ENCODE data around the gene LINGO4. TPM values are rescaled to one million over a fixed set of nuclear protein-coding genes. Genes with fewer than 3 reads are reported as not detected.

Gene LINGO4
- total and polyA plus RNA-seq, 7 donors = 0.36 to 18.2 (median 4.6) TPM

DNA sequence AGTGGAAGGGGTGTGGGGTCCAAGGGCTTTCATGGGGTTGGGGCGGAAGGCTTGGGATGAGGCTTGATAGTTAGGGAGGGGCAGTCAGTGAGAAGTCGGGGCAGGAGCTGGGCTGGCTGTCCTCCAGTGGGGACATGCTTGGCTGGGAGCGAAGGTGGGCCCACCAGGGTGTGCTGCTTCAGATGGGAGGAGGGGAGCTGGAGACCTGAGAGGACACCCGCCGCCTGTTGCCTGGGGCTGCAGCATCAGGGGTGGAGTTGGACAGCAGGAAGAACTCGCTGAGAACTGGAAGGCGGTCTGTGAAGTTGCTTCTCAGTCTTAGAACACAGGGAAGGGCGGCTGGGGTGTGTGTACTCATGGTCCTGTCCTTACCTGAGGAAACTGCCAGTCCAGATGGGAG lies 46.7 kb upstream of the LINGO4 start:
- ATAC-seq (no peak), DNase-seq (no peak)
- TF ChIP-seq, protein P1, sequence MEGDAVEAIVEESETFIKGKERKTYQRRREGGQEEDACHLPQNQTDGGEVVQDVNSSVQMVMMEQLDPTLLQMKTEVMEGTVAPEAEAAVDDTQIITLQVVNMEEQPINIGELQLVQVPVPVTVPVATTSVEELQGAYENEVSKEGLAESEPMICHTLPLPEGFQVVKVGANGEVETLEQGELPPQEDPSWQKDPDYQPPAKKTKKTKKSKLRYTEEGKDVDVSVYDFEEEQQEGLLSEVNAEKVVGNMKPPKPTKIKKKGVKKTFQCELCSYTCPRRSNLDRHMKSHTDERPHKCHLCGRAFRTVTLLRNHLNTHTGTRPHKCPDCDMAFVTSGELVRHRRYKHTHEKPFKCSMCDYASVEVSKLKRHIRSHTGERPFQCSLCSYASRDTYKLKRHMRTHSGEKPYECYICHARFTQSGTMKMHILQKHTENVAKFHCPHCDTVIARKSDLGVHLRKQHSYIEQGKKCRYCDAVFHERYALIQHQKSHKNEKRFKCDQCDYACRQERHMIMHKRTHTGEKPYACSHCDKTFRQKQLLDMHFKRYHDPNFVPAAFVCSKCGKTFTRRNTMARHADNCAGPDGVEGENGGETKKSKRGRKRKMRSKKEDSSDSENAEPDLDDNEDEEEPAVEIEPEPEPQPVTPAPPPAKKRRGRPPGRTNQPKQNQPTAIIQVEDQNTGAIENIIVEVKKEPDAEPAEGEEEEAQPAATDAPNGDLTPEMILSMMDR (IDR thresholded peaks at IDR 0.05) = no peak
- intact Hi-C loops (cut with DNase I) = no loop called here
- Histone ChIP-seq H3K27ac (no peak overlapping the region), H3K36me3 (ENCODE audit: insufficient read depth in 1 of 2, low read depth in 1 of 2) (no peaks in the 10 kb centered on the region), H3K4me1 (no peaks in the 10 kb centered on the region), H3K27me3 (ENCODE audit: insufficient read depth in 3 of 3, low read length in 2 of 3) (peaks cover 0 to 30% (median 10%) of the 10 kb centered on the region in 3 donors), H3K9me3 (no peaks in the 10 kb centered on the region), H3K4me3 (no peak overlapping the region)
- 73 to 76% (median 76%) methylated on average over 8 of the region's 8 CpGs for WGBS, 3 donors

DNA sequence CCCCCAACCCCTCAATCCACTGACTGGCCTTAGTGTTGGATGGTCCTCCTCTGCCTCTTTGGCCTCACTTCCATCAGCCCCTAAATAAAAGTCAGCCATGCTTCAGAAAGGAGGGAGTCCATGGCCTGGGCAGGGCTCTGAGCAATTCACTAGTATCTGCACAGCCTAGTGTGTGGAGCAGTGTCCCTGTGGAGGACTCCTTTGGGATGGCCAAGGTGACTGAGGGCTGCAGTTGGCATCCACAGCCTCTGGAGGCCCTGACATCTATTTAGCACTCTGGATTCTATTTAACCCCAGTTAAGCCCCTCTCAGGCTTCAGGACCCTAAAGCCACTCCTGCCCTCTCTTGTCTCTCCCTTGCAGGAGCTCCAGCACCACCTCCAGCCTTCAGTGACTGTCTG lies 44.7 kb upstream of the LINGO4 start:
- ATAC-seq = no peak
- H3K4me3 ChIP-seq = no peak overlapping the region
- intact Hi-C loops (cut with DNase I) = no loop called here
- no peak for DNase-seq
- no peaks in the 10 kb centered on the region for H3K36me3 ChIP-seq (ENCODE audit: insufficient read depth in 1 of 2, low read depth in 1 of 2)
- H3K4me1 ChIP-seq = no peaks in the 10 kb centered on the region
- H3K9me3 ChIP-seq = no peaks in the 10 kb centered on the region
- H3K27me3 ChIP-seq (ENCODE audit: insufficient read depth in 3 of 3, low read length in 2 of 3) = peaks cover 0 to 35% (median 10%) of the 10 kb centered on the region in 3 donors
- H3K27ac ChIP-seq = no peak overlapping the region
- TF ChIP-seq, protein P1 (IDR thresholded peaks at IDR 0.05) = no peak

DNA sequence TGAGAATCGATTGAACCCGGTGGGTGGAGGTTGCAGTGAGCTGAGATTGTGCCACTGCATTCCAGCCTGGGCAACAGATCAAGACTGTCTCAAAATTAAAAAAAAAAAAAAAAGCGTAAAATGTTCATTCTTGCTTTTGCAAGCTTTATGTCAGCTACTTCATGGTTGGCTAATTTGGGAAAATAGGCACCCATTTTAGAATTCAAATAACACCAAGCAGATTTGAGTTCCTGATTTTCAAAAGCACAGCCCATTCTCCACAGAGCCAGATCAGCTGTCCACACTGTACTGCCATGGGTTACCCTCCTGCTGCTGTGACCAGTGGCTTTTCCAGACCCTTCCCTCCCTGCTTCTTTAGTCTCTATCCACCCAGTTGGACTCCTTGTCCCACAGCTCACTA lies 43.9 kb upstream of the LINGO4 start:
- H3K4me1 ChIP-seq = no peaks in the 10 kb centered on the region
- H3K27me3 ChIP-seq (ENCODE audit: insufficient read depth in 3 of 3, low read length in 2 of 3) = peaks cover 0 to 35% (median 10%) of the 10 kb centered on the region in 3 donors
- no peak overlapping the region for H3K27ac ChIP-seq
- ATAC-seq (no peak), DNase-seq (no peak)
- intact Hi-C loops (cut with DNase I) = no loop called here
- no peak overlapping the region for H3K4me3 ChIP-seq
- no peaks in the 10 kb centered on the region for H3K36me3 ChIP-seq (ENCODE audit: insufficient read depth in 1 of 2, low read depth in 1 of 2)
- TF ChIP-seq, protein P1 (IDR thresholded peaks at IDR 0.05) = no peak
- WGBS, 3 donors = 33 to 60% (median 45%) methylated on average over 3 of the region's 3 CpGs
- H3K9me3 ChIP-seq = no peaks in the 10 kb centered on the region

DNA sequence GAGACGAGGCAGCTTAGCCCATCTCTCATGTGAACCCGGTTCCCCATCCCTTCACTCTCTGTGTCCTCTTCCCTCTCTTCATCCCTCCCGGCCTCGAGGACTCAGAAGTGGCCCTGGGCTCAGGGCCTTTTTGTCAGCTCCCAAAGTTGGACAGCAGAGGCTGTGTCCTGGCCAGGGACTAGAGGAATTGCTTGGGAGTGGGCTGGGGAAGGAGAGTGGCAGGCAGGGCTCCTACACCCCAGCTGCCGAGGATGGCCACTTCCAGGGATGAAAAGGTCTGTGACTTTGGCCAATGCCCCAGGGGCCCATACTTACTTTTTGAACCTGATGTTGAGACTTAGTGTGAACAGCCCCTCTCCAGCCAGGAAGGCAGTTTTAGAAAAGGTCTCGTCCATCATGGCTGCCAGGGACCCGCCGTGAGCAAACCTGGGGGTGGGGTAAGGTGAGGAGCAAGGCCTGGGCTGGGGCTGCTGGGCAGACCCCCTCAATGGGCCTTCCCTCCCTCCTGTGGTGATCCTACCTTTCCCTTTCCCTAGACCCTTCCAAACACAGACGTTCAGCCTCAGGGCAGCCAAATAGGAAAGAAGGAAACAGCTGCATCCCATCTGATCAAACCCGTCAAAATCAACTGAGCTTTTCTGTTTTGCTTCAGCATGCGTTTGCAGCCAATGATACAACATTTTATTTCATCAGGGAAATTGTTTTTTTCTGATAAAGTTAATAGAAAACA lies 42.8 kb upstream of the LINGO4 start:
- Histone ChIP-seq H3K9me3 (no peaks in the 10 kb centered on the region), H3K36me3 (ENCODE audit: insufficient read depth in 1 of 2, low read depth in 1 of 2) (no peaks in the 10 kb centered on the region), H3K27ac (no peak overlapping the region), H3K4me3 (no peak overlapping the region), H3K4me1 (no peaks in the 10 kb centered on the region), H3K27me3 (ENCODE audit: insufficient read depth in 3 of 3, low read length in 2 of 3) (peaks cover 0 to 35% (median 8%) of the 10 kb centered on the region in 3 donors)
- DNase-seq = no peak
- intact Hi-C loops (cut with DNase I) = no loop called here
- TF ChIP-seq, protein P1 (IDR thresholded peaks at IDR 0.05) = no peak
- ATAC-seq = no peak
- WGBS, 3 donors = 40 to 44% (median 43%) methylated on average over 11 of the region's 11 CpGs
